NB4 (cell line): Measurements from ENCODE around the gene IL6.

Experiments
- MAX ChIP-seq: IDR thresholded peaks from 2 replicates; pipeline ENCODE4 v1.6.1; 2011; ENCODE audit warnings: low read depth, low read length
- POLR2A ChIP-seq: IDR thresholded peaks from 2 replicates; pipeline ENCODE4 v1.6.1; 2011; ENCODE audit warnings: mild to moderate bottlenecking; ENCODE audit not compliant: insufficient read length; ENCODE audit errors: extremely low read depth
- TF ChIP-seq, protein P1 (sequence below): IDR thresholded peaks from one replicate; pipeline ENCODE4 v1.5.1; 2012; ENCODE audit warnings: low read depth, low read length

- TF ChIP-seq, protein P1, sequence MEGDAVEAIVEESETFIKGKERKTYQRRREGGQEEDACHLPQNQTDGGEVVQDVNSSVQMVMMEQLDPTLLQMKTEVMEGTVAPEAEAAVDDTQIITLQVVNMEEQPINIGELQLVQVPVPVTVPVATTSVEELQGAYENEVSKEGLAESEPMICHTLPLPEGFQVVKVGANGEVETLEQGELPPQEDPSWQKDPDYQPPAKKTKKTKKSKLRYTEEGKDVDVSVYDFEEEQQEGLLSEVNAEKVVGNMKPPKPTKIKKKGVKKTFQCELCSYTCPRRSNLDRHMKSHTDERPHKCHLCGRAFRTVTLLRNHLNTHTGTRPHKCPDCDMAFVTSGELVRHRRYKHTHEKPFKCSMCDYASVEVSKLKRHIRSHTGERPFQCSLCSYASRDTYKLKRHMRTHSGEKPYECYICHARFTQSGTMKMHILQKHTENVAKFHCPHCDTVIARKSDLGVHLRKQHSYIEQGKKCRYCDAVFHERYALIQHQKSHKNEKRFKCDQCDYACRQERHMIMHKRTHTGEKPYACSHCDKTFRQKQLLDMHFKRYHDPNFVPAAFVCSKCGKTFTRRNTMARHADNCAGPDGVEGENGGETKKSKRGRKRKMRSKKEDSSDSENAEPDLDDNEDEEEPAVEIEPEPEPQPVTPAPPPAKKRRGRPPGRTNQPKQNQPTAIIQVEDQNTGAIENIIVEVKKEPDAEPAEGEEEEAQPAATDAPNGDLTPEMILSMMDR: no peak
- TF ChIP-seq MAX (no peak), POLR2A (no peak)
Observed at GRCh38 chr7:22758576-22758975, 31.6 kb downstream of the IL6 start.
